Astrocyte (in vitro differentiated cells and primary cell): ENCODE results near the gene GPRC5B. TPM values are rescaled to one million over a fixed set of nuclear protein-coding genes. Genes with fewer than 3 reads are reported as not detected.

Source experiments
- DNase-seq: peaks from one replicate; pipeline ENCODE4 v3.0.0-alpha.2; 2010; ENCODE audit warnings: low read depth
- FAIRE-seq: peaks from 2 replicates; lab custom pipeline; 2011; peaks lifted over from hg19 to GRCh38; lab: Jason Lieb, UNC
- H2AFZ ChIP-seq: 2 replicates; pipeline ENCODE4 v1.6.0; 2012; ENCODE audit warnings: low read depth, low read length, inconsistent platforms
- H3K27ac ChIP-seq: 2 replicates; pipeline ENCODE4 v1.5.1; 2011; ENCODE audit warnings: low read depth, low read length, inconsistent platforms
- H3K27me3 ChIP-seq: 2 replicates; pipeline ENCODE4 v1.6.0; 2011; ENCODE audit warnings: low read length, inconsistent platforms; ENCODE audit not compliant: insufficient read depth
- H3K36me3 ChIP-seq: 2 replicates; pipeline ENCODE4 v1.5.1; 2011; ENCODE audit warnings: low read length, inconsistent platforms; ENCODE audit not compliant: insufficient read depth
- H3K4me1 ChIP-seq: 2 replicates; pipeline ENCODE4 v1.5.1; 2011; ENCODE audit warnings: low read length, inconsistent platforms; ENCODE audit not compliant: insufficient read depth
- H3K4me2 ChIP-seq: 2 replicates; pipeline ENCODE4 v1.6.0; 2012; ENCODE audit warnings: low read length, inconsistent platforms
- H3K4me3 ChIP-seq: 2 replicates; pipeline ENCODE4 v1.5.1; 2011; ENCODE audit warnings: low read depth, mild to moderate bottlenecking, low read length, inconsistent platforms; ENCODE audit not compliant: insufficient read depth
- H3K79me2 ChIP-seq: 2 replicates; pipeline ENCODE4 v1.6.0; 2012; ENCODE audit warnings: mild to moderate bottlenecking, low read length, inconsistent platforms; ENCODE audit not compliant: insufficient read depth
- H3K9ac ChIP-seq: 2 replicates; pipeline ENCODE4 v1.6.0; 2012; ENCODE audit warnings: mild to moderate bottlenecking, low read length, inconsistent platforms
- H3K9me3 ChIP-seq: 2 replicates; pipeline ENCODE4 v1.5.1; 2012; ENCODE audit warnings: low read depth, mild to moderate bottlenecking, low read length, inconsistent platforms; ENCODE audit not compliant: insufficient read depth
- H4K20me1 ChIP-seq: 2 replicates; pipeline ENCODE4 v1.6.0; 2012; ENCODE audit warnings: low read length, inconsistent platforms; ENCODE audit not compliant: insufficient read depth
- H3K27ac Mint-ChIP-seq: one replicate; pipeline ENCODE4 v1.8.0; 2021; ENCODE audit warnings: mild to moderate bottlenecking, mixed read lengths; ENCODE audit not compliant: unreplicated experiment
- H3K27me3 Mint-ChIP-seq: one replicate; pipeline ENCODE4 v1.8.0; 2021; ENCODE audit warnings: low read depth, mixed read lengths; ENCODE audit not compliant: unreplicated experiment
- H3K36me3 Mint-ChIP-seq: one replicate; pipeline ENCODE4 v1.8.0; 2021; ENCODE audit warnings: low read depth, mixed read lengths; ENCODE audit not compliant: unreplicated experiment
- H3K4me1 Mint-ChIP-seq: one replicate; pipeline ENCODE4 v1.8.0; 2021; ENCODE audit warnings: low read depth, mixed read lengths; ENCODE audit not compliant: unreplicated experiment
- H3K4me3 Mint-ChIP-seq: one replicate; pipeline ENCODE4 v1.8.0; 2021; ENCODE audit warnings: mild to moderate bottlenecking, moderate library complexity, mixed read lengths; ENCODE audit not compliant: unreplicated experiment
- H3K9me3 Mint-ChIP-seq: one replicate; pipeline ENCODE4 v1.8.0; 2021; ENCODE audit warnings: mild to moderate bottlenecking, mixed read lengths; ENCODE audit not compliant: unreplicated experiment
- CTCF ChIP-seq: IDR thresholded peaks from 2 replicates; pipeline ENCODE4 v1.5.1; 2011; ENCODE audit warnings: low read depth, mild to moderate bottlenecking, inconsistent platforms, low read length, moderate library complexity; ENCODE audit not compliant: insufficient read depth
- EZH2 ChIP-seq: IDR thresholded peaks from 2 replicates; pipeline ENCODE4 v1.6.1; 2012; ENCODE audit warnings: mild to moderate bottlenecking, low read length, inconsistent platforms; ENCODE audit not compliant: insufficient read depth
- total RNA-seq: library from RNA; stranded (reverse); gene quantifications from 2 replicates; pipeline ENCODE4 v1.2.1, GENCODE V29; 2021

The GPRC5B gene
- total RNA-seq, 1 donor from 2014 or later: 9.3 TPM

GRCh38 chr16:19883966-19884485 lies 622 bp downstream of the GPRC5B start:
- TF ChIP-seq CTCF (no peak), EZH2 (no peak)
- Histone ChIP-seq H3K4me2 (peak overlapping the region; percentile 94), H3K79me2 (peaks cover 5% of the 10 kb centered on the region), H3K4me3 (peak overlapping the region; percentile 63), H3K9ac (peak overlapping the region; percentile 65), H3K9me3 (no peaks in the 10 kb centered on the region), H3K36me3 (no peaks in the 10 kb centered on the region), H3K4me1 (peaks cover 24% of the 10 kb centered on the region), H3K27me3 (peaks cover 21% of the 10 kb centered on the region), H2AFZ (peak overlapping the region; percentile 73), H4K20me1 (peaks cover 9% of the 10 kb centered on the region), H3K27ac (no peak overlapping the region)
- Mint-ChIP-seq H3K4me1 (peaks cover 11% of the 10 kb centered on the region), H3K9me3 (peaks cover 5% of the 10 kb centered on the region), H3K27me3 (peaks cover 6% of the 10 kb centered on the region), H3K27ac (no peak overlapping the region), H3K36me3 (peaks cover 2% of the 10 kb centered on the region), H3K4me3 (peak overlapping the region; percentile 80)
- DNase-seq: no peak
- no peak for FAIRE-seq

DNA sequence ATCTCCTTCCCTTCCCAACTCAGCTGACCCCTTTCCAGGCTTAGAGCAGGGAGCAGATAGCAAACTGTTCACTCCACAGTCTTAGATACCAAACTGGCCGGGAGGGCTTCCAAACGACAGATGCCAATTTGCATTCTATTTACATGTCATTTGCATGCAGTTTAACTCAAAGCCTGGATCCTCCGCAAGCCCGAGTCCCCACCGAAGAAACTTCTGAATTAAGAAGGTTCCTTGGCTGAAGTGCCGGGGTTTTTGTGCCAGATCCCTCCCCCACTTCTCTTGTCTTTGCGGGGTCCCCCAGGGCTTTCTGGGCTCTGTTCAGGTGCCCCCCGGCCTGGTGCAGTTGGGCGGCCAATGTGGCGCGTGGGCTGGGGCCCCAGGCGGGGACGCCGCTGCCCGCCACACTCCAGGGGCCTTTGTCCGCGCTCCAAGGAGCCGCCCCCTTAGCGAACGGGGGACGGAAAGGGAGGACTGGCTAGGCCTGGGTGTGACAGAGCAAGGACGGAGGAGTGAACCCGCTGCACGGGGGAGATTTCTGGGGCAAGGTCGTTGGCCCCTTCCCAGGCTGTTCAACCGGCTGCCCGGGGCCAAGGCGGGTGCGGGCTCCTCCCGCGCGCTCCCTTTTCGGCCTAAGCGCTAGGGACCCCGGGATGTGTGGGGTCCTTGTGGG lies 1.2 kb downstream of the GPRC5B start:
- peak overlapping the region; percentile 51 for H3K4me3 ChIP-seq
- peaks cover 9% of the 10 kb centered on the region for H4K20me1 ChIP-seq
- H3K4me3 Mint-ChIP-seq: peak overlapping the region; percentile 80
- H3K4me2 ChIP-seq: peak overlapping the region; percentile 94
- H3K9me3 Mint-ChIP-seq: peaks cover 5% of the 10 kb centered on the region
- TF ChIP-seq EZH2 (peak; percentile 87), CTCF (no peak)
- peak overlapping the region; percentile 73 for H2AFZ ChIP-seq
- no peak for DNase-seq
- H3K9me3 ChIP-seq: no peaks in the 10 kb centered on the region
- peaks cover 6% of the 10 kb centered on the region for H3K27me3 Mint-ChIP-seq
- no peak overlapping the region for H3K27ac Mint-ChIP-seq
- H3K36me3 ChIP-seq: no peaks in the 10 kb centered on the region
- H3K4me1 ChIP-seq: peaks cover 26% of the 10 kb centered on the region
- H3K9ac ChIP-seq: peak overlapping the region; percentile 56
- no peak overlapping the region for H3K27ac ChIP-seq
- FAIRE-seq: no peak
- peaks cover 11% of the 10 kb centered on the region for H3K4me1 Mint-ChIP-seq
- H3K36me3 Mint-ChIP-seq: peaks cover 2% of the 10 kb centered on the region
- H3K79me2 ChIP-seq: peaks cover 5% of the 10 kb centered on the region
- H3K27me3 ChIP-seq: peaks cover 21% of the 10 kb centered on the region

DNA sequence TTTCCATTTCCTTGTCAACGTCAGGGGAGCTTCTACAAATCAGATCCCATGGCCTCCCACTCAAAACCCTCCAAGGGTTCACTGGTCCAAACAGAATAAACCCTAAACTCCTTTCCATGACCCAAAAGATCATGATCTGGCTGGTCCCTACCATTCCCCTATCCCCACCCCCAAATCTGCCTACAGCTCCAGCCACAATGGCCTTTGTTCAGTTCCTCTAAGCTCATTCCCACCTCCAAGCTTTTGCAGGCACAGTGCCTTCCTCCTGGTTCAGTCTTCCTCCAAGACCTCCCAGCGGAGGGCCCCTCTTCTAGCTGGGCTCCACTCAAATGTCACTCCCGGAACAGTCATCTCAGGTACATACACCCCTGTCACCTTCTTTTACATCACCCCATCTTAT lies 2.0 kb downstream of the GPRC5B start:
- FAIRE-seq (no peak), DNase-seq (no peak)
- H3K9ac ChIP-seq: peak overlapping the region; percentile 56
- Mint-ChIP-seq H3K36me3 (peaks cover 2% of the 10 kb centered on the region), H3K27me3 (peaks cover 6% of the 10 kb centered on the region), H3K4me1 (peaks cover 11% of the 10 kb centered on the region), H3K9me3 (peaks cover 5% of the 10 kb centered on the region), H3K4me3 (peak overlapping the region; percentile 80), H3K27ac (peak overlapping the region; percentile 54)
- H3K27me3 ChIP-seq: peaks cover 21% of the 10 kb centered on the region
- peaks cover 5% of the 10 kb centered on the region for H3K79me2 ChIP-seq
- peak overlapping the region; percentile 35 for H2AFZ ChIP-seq
- H3K4me3 ChIP-seq: peak overlapping the region; percentile 51
- peaks cover 9% of the 10 kb centered on the region for H4K20me1 ChIP-seq
- peak overlapping the region; percentile 94 for H3K4me2 ChIP-seq
- no peaks in the 10 kb centered on the region for H3K9me3 ChIP-seq
- no peak overlapping the region for H3K27ac ChIP-seq
- H3K36me3 ChIP-seq: no peaks in the 10 kb centered on the region
- H3K4me1 ChIP-seq: peaks cover 26% of the 10 kb centered on the region
- TF ChIP-seq EZH2: no peak
- no peak for TF ChIP-seq CTCF
